ENCODE results near the gene GALNT1.

GALNT1 gene

DNA sequence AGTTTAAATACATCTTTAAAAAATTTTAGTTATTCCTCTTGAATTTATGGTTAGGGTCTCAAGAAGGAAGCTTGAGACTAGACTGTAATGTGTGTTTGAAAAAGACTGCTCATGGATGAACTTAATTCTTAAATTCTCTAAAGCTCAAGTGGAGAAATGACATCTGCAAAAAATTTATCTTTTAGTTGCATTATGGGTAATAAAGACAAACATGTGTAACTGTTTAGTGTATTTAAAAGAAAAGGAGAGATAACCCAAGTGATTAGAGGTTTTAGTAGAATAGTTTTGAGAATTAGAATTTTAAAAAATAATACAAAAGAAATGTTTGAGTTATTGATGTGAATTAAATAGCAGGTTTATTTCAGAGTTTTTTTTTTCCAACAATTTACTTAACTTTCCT is 36.7 kb downstream of the GALNT1 start:
- DNase-seq (ENCODE audit: low read depth in 2 of 2), result no peak

DNA sequence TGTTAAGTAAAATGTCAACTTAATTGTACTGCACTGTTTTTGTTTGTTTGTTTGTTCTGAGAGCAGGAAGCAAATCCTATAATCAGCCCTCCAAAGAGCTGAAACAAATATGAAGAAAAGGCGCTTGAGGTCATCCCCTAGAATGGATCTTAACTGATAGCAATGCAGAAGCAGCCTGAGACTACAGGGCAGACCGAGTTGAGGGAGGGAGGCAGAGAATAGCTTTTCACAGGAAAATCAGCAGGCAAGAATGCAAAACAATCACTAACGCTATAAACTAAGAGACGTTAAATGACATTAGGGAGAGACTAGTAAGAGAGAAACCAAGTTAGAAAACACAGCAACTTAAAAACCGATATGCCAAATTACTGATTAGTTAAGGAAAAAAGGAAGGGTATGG is 37.2 kb downstream of the GALNT1 start:
- DNase-seq (ENCODE audit: low read depth in 2 of 2), result no peak

GRCh38 chr18:35619464-35619863 is 37.9 kb downstream of the GALNT1 start:
- DNase-seq (ENCODE audit: low read depth in 2 of 2), result no peak

DNA sequence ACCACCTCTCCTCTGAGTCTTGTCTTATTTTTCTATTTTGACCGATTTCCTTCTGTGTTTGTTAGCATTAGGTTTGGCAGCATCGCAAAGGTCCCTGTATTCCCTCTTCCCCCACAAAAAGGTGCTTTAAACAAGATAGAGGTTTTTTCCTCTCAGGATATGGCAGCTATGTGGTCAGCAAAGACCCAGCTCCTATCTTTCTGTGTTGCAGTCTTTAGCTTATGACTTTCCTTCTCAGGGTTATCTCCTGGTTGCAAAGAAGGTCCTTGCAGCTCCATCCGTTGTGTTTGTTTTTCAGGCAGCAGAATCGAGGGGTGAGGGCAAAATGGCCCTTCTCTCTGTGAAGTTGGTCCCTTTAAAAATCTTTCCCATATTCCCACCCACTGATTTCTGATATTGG is 38.4 kb downstream of the GALNT1 start:
- no peak for DNase-seq (ENCODE audit: low read depth in 2 of 2)

GRCh38 chr18:35620765-35621164 is 39.2 kb downstream of the GALNT1 start:
- DNase-seq (ENCODE audit: low read depth in 2 of 2), result no peak

DNA sequence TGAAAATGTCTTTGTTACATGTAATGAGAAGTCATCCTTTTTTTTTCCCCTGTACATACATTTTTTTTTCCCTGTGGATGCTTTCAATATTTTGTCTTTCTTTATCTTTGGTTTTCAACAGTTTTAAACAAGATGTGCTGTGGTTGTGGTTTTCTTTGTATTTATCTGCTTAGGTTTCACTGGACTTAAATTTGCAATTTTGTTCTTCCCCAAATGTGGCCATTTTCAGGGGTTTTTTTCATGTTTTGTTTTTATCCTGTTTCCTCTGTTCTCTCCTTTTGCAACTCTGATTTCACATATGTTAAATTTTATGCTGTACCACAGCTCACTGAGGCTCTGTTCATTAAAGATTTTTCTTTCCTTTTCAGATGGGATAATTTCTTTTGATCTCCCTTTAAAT is 41.7 kb downstream of the GALNT1 start:
- DNase-seq (ENCODE audit: low read depth in 2 of 2), result no peak

DNA sequence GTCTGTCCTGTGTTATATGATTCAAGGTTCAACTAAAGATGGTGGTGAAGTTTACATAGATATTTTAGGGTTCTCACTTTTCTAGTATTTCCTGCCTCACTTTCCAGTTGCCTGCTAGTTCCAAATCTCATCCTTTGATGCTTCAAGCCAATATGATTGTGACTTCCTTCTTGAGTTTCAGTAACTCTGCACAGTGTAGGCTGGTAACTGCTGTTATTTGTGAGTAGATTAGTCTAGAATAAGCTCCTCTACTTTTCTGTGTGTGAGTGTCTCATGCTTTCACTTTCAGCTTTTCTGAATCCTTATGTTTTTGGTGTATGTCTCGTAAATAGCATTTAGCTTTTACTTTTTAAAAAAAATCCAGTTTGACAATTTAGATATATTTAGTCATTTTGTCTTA is 42.6 kb downstream of the GALNT1 start:
- no peak for DNase-seq (ENCODE audit: low read depth in 2 of 2)

DNA sequence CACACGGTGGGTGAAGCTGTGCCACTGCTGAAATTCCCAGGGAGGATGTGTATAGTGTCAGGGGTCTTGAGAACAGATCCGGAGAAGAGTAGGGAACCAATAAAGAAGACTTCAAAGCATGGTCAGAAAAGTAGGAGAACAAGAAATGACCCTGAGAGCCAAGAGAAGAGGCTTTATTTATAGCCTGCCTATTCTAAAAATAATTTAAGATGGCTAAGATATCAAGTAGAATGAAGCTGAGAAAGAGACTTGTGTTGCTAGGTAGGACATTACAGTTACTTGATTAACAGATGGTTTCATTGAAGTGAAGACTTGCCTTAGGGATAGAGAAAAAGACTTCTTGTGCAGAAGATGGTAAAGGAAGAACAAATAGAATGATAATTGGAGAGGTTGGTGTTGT is 43.7 kb downstream of the GALNT1 start:
- no peak for DNase-seq (ENCODE audit: low read depth in 2 of 2)

DNA sequence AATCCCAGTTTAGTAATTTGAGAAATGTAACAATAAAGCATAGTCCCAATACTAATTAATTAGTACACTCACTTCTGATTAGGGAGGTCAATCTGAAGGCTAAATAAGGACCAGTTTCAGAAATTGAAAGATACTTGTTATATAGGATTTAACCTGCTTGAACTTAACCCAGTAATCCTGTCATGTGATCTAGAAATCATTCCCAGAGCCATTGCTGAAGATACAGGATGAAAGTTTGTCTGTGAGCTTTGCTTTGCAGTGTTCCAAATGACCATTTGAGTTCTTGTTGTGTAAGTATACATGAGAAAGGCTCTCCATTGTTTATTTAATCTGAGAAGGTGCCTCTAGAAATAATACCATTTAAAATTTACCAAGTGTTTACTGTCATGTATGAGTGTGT is 52.2 kb downstream of the GALNT1 start:
- no peak for DNase-seq (ENCODE audit: low read depth in 2 of 2)

DNA sequence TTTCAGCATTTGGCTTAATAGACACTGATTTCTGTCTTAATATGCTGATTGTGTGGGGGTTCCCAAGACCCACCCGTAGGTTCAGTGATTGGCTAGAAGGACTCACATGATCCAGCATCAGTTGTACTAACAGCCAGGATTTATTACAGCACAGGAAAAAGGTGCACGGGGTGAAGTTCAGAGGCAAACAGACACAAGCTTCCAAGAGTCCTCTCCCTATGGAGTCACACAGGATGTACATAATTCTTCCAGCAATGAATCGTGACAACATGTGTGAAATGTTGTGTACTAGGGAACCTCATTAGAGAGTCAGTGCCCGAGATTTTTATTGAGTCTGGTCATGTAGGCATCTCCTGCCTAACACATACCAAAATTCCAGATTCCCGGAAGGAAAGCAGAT is 52.8 kb downstream of the GALNT1 start:
- DNase-seq (ENCODE audit: low read depth in 2 of 2), result no peak

DNA sequence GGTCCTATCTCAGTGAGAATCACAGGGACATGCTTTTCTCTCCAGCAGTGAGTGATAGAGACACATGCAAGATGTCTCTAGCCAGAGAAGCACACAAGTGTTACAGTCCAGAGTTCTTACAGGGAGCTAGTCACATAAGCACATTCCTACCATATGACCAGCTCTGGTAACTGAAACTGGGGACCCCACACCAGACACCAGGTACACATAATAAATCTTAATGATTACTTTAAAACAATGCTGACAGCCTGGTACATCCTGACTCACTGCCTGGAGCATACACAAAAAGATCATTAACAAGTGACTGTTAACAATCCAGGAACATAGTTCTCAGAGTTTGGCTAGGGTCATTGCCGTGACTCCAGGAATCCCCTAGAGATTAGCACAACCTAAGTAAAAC is 53.6 kb downstream of the GALNT1 start:
- no peak for DNase-seq (ENCODE audit: low read depth in 2 of 2)

DNA sequence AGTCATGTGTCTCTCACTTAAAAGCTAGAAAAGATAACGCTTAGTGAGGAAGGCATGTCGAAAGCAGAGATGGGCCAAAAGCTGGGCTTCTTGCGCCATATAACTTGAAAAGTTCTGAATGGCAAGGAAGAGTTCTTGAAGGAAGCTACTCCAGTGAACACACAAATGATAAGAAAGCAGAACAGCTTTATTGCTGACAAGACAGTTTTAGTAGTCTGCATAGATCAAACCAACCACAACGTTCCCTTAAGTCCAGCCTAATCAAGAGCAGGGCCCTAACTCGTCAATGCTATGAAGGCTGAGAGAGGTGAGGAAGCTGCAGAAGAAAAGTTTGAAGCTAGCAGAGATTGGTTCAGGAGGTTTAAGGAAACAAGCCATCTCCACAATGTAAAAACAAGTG is 55.7 kb downstream of the GALNT1 start:
- DNase-seq (ENCODE audit: low read depth in 2 of 2), result no peak

GRCh38 chr18:35639296-35639695 is 57.8 kb downstream of the GALNT1 start:
- DNase-seq (ENCODE audit: low read depth in 2 of 2), result no peak

GRCh38 chr18:35641467-35641866 is 59.9 kb downstream of the GALNT1 start:
- no peak for DNase-seq (ENCODE audit: low read depth in 2 of 2)

DNA sequence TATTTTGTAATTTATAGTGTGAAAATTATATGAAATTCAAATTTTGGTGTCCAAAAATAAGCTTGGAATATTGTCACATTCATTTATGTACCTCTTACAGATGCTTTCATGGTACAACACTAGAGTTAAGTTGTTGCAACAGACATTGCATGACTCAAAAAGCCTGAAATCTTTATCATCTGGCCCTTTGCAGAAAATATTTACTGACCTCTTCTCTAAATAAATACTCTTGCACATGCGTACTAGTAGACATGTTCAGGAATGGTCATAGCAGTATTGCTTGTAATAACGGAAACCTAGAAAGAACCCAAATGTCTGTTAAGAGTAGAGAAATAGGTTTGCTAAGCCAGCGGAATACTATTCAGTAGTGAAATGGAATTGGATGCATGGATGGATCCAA is 60.4 kb downstream of the GALNT1 start:
- DNase-seq (ENCODE audit: low read depth in 2 of 2), result no peak

GRCh38 chr18:35642802-35643201 is 61.3 kb downstream of the GALNT1 start:
- no peak for DNase-seq (ENCODE audit: low read depth in 2 of 2)

- DNase-seq (ENCODE audit: low read depth in 2 of 2), result no peak
Observed at GRCh38 chr18:35646449-35646848, 64.9 kb downstream of the GALNT1 start.

- DNase-seq (ENCODE audit: low read depth in 2 of 2), result no peak
Observed at GRCh38 chr18:35653392-35654135, 72.0 kb downstream of the GALNT1 start.

GRCh38 chr18:35658112-35658511 is 76.6 kb downstream of the GALNT1 start:
- no peak for DNase-seq (ENCODE audit: low read depth in 2 of 2)

DNA sequence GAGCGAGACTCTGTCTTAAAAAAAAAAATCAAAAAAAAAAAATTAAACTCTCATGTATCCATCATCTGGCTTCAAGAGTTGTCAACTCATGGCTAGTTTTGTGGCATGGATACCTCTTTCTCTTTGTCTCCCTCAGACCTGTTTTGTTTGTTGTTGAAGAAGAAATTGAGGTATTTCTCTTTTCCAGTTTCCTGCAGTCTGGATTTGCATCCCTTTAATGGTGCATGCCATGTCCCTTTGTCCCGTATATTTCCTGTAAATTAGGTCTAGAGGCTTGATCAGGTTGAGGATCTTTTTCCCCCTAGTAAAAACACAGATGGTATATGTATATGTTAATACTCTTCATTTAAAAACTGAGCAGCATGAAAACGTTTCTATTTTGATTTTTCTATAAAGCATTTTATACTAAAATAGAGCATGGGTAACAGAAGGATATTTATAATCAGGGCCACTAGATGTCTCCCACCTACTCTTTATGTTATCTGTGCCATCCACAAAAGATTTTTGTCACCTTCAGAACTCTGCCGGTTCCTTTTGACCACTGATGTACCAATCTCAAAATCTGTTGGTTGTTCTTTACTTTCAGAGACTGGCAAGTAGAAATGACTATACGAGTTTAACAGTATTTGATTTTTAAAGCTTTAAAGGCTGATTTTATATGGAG is 80.1 kb downstream of the GALNT1 start:
- DNase-seq (ENCODE audit: low read depth in 2 of 2), result no peak

GRCh38 chr18:35662293-35663062 is 80.9 kb downstream of the GALNT1 start:
- no peak for DNase-seq (ENCODE audit: low read depth in 2 of 2)

DNA sequence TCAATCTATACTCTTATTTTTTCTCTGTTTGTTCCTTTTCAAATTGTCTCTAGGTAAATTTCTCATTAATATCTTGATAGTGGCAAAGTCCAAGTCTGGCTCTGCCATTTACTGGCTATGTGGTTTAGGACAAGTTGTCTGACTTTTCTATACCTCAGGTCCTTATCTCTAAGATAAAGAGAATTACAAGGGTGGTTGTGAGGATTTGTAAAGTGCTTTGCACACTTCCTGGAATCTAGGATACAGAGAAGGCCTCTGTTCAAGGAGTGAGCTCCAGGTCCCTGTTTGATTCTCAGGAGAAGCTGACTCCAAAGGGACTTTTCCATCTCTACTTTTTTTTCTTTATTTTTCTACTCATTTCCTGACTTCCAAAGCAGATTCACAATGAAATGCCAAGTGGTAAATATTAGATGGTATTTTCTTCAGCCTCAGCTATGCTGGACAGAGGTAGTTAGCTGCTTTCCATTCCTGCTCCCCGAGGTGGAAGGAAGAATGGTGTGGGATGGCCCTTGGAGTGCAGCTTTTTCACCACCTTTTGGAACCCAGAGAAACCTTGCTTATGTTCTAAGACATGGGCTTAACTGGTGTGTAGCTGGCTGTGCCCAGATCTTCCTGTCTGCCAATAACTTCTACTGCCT is 90.5 kb downstream of the GALNT1 start:
- no peak for DNase-seq (ENCODE audit: low read depth in 2 of 2)

Measured in activated CD8-positive, alpha-beta memory T cell treated with anti-CD3 and anti-CD28 coated beads for 4 hours (primary cell).